Stimulated activated CD8-positive, alpha-beta memory T cell treated with anti-CD3 and anti-CD28 coated beads, Interleukin-15, amount 100 ng/mL, for 24 hours (primary cell): ENCODE measurements around the gene GLYATL3.
A peak's percentile ranks its signal among the peaks of the same experiment; 100 is the strongest.

Experiments used
- DNase-seq: peaks from one replicate; pipeline ENCODE4 v3.0.0-alpha.2; 2020; ENCODE audit warnings: low read depth

GLYATL3 gene

DNA sequence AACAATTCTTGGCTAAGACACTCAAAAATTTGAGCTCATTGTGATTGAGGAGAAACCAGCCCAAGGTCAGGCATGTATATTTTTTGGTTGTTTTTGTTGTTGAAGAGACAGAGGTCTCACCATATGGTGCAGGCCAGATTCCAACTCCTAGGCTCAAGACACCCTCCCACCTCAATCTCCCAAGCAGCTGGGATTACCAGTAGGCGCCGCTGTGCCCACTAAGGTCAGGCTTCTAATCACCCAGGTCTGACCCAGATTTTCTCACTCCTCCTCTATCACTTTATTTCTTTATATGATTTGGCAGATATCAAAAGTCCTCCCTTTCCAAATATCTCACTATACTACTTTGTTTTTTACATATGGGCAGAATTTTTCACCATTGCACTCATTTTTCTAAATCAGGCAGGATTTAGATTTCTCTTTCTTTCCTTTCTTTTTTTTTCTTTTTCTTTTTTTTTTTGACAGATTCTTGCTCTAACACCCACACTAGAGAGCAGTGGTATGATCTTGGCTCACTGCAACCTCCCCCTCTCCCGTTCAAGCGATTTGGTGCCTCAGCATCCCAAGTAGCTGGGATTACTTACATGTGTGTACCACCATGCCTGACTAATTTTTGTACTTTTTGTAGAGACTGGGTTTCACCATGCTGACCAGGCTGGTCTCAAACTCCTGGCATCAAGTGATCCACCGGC is 49.0 kb downstream of the GLYATL3 start:
- DNase-seq, result no peak

- DNase-seq, result no peak
Measured at GRCh38 chr6:49549691-49550491, 50.2 kb downstream of the GLYATL3 start.

DNA sequence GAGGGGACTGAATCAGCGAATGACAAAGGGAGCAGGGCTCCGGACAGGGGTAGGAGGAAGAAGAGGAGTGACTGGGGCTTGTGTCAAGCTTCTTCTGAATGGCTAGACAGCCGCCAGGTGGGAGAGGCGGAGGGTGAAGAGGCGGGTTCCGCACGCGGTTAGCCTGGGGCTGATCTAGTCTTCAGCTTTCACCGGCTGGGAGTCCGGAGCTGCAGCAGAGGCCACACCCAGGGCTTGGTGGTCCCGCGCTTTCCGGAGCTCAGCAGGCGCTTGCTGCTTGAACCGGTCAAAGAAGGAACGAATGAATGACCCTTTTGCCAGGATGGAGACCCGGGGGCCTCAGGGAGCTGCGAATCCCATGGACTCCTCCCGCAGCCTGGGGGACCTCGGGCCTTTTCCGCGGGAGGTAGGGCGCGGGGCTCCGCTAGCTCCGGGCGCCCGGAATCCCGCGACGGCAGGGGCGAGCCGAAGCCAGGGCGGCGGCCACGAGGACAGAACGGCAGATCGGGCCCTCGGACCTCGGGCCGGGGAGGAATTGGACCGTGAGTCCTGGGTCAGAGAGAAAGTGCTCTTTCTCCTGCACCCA is 50.9 kb downstream of the GLYATL3 start, which contains the start of gene C6orf141:
TSS of gene C6orf141 (plus strand) at position 177 of the 586 bp plus-strand sequence. CDS start at position 302, 125 bp downstream.
- peak; percentile 1 for DNase-seq

- DNase-seq, result peak; percentile 0
Measured at GRCh38 chr6:49551078-49551865, 51.5 kb downstream of the GLYATL3 start.

- DNase-seq, result no peak
Measured at GRCh38 chr6:49551866-49552129, 52.1 kb downstream of the GLYATL3 start.

- no peak for DNase-seq
Measured at GRCh38 chr6:49552596-49552995, 52.9 kb downstream of the GLYATL3 start.

- no peak for DNase-seq
Measured at GRCh38 chr6:49553384-49553783, 53.7 kb downstream of the GLYATL3 start.

DNA sequence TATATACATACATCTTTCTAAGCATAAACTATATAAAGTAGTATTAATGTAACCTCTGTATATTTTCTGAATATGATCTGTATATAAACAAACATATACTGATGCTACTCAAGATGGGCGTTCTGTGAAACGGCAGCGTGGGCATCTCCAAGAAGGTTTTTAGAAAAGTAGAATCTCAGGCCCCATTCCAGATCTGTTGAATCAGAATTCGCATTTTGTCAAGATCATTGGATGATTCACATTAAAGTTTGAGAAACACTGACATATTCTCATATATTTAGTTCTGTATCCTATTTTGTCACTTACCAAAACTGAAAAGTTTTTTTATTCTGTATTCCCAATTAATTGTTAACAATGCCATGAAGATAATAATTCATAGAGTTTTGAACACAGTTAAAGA is 56.2 kb downstream of the GLYATL3 start:
- no peak for DNase-seq

DNA sequence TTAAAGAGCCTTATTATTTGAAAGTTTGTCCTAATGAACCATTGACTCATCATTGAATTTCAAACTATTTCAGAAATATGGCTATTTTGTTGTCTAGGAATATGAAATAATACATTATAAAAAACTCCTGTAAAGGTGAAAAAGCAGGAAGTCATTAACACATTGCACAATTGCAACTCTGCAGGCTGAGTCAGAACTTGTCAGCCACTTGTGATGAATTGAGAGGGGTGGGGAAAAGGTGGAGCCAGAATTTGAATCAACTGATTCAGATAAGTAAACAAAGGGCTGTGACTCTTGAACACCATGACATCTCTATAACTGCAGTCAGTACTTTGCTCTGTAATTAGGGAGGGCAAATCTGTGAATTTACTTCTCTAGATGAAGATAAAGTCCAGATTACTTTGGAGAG is 56.7 kb downstream of the GLYATL3 start:
- DNase-seq, result no peak

GRCh38 chr6:49557177-49557576 is 57.5 kb downstream of the GLYATL3 start:
- no peak for DNase-seq

GRCh38 chr6:49558238-49558637 is 58.5 kb downstream of the GLYATL3 start:
- DNase-seq, result no peak

DNA sequence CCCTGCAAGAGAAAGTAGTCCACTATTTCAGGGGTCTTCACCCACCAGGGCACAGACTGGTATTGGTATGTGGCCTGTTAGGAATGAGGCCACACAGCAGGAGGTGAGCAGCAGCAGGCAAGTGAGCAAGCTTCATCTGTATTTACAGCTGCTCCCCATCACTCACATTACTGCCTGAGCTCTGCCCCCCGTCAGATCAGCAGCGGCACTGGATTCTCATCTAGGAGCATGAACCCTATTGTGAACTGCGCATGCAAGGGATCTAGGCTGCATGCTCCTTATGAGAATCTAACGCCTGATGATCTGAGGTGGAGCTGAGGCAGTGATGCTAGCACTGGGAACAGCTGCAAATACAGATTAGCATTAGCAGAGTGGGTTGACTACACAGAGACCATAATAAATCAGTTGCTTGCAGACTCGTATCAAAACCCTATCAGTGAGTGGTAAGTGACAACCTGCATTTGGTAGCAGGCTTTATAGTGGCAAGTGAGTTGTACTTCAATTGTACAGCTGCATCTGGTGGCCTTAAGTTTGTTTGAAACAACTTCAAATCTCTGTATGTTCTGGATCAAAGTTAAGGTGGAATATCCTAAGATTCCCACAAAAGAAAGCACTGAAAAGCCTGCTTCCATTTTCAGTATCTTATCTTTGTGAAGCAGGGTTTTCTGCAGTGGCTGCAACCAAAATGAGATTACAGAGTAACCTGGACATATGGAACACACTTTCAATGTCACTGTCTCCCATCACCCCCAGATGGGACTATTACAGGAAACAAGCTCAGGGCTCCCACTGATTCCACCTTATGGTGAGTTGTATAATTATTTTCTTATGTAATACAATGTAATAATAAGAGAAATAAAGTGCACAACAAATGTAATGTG is 63.5 kb downstream of the GLYATL3 start:
- no peak for DNase-seq

GRCh38 chr6:49564552-49564951 is 64.8 kb downstream of the GLYATL3 start:
- DNase-seq, result no peak

GRCh38 chr6:49565261-49565660 is 65.5 kb downstream of the GLYATL3 start:
- no peak for DNase-seq

DNA sequence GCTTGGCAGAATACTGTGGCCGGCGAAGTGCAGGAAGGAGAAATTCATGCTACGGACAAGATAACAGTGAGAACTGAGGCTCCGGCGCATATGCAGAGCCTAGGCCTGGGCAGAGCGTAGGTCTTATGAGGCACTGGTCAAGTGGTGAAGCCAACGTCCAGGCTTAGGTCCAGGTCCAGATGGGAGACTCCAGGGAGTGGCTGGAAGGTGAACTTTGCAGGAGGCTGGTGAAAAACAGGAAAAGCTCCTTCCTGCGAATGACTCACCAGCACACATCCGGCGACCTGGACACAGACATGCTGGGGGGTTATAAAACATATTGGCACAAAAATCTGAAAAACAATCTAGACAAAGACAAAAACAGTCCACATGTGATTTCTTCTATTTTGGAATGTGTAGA is 66.1 kb downstream of the GLYATL3 start:
- no peak for DNase-seq

- no peak for DNase-seq
Measured at GRCh38 chr6:49570474-49571079, 70.9 kb downstream of the GLYATL3 start.

GRCh38 chr6:49576618-49577017 is 76.9 kb downstream of the GLYATL3 start:
- no peak for DNase-seq
